SK-N-MC (cell line): ENCODE data around the gene MBD5.
"Not testable (repeated sequence)": the region's sequence is repeated elsewhere in the genome, so short reads cannot be mapped to it uniquely, and the experiment has no call there.

ENCODE experiments used
- DNase-seq: peaks from one replicate; pipeline ENCODE4 v3.0.0-alpha.2; 2011; ENCODE audit warnings: low read depth, low spot score
- H3K27ac ChIP-seq: fragments of 200-600 bp; sonication (generic); 2 replicates; pipeline ENCODE4 v1.5.1; 2016; ENCODE audit warnings: mixed run types
- H3K36me3 ChIP-seq: fragments of 200-600 bp; sonication (generic); 2 replicates; pipeline ENCODE4 v1.6.1; 2017; ENCODE audit warnings: antibody characterized with exemption, low read length, mixed read lengths; ENCODE audit not compliant: insufficient read depth
- H3K4me3 ChIP-seq: fragments of 200-600 bp; sonication (generic); 2 replicates; pipeline ENCODE4 v1.5.1; 2016
- H3K9ac ChIP-seq: fragments of 200-600 bp; sonication (generic); 2 replicates; pipeline ENCODE4 v1.8.0; 2017; ENCODE audit warnings: mixed run types, mixed read lengths; ENCODE audit not compliant: insufficient read length
- H3K9me3 ChIP-seq: fragments of 200-600 bp; sonication (generic); 2 replicates; pipeline ENCODE4 v1.6.1; 2017; ENCODE audit warnings: low read depth, mild to moderate bottlenecking, antibody characterized with exemption, low read length, moderate library complexity, mixed read lengths
- EZH2 ChIP-seq: fragments of 200-600 bp; sonication (generic); IDR thresholded peaks from one replicate; pipeline ENCODE4 v1.6.1; 2017; ENCODE audit warnings: antibody characterized with exemption
- FOXP2 ChIP-seq: optimal IDR thresholded peaks from 2 replicates; pipeline ENCODE3; 2011; ENCODE audit warnings: mild to moderate bottlenecking, moderate library complexity; ENCODE audit not compliant: insufficient read depth; ENCODE audit errors: extremely low read length, control extremely low read depth
- POLR2AphosphoS5 ChIP-seq: IDR thresholded peaks from 2 replicates; pipeline ENCODE4 v1.6.1; 2012; ENCODE audit warnings: mild to moderate bottlenecking, low read depth, low read length, borderline replicate concordance

MBD5 gene

GRCh38 chr2:148531669-148532428 is 511.0 kb downstream of the MBD5 start:
- Histone ChIP-seq H3K9me3 (no peaks in the 10 kb centered on the region), H3K27ac (no peak overlapping the region), H3K4me3 (no peak overlapping the region), H3K9ac (no peak overlapping the region), H3K36me3 (no peaks in the 10 kb centered on the region)
- no peak for TF ChIP-seq FOXP2
- no peak for TF ChIP-seq EZH2
- TF ChIP-seq POLR2AphosphoS5 = no peak
- DNase-seq = no peak

DNA sequence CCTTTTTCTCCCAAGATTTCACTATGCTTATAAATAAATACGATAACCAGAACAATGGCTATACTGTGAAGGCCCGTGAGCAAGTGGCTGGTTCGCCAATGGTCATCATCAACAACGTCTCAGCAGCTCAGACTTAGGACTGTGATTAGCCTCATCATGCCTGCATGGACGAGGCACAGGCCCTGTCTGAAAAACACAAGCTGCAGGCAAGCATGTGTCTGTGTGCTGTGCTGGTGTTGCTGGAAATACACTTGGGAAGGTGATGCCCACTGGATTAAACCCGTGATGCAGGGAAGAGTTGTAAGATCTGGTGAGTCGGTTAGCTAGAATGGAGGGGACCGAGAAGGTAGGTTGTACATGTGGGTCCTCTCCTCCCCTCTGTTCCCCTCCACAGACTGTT is 512.1 kb downstream of the MBD5 start:
- no peak overlapping the region for H3K9ac ChIP-seq
- no peak overlapping the region for H3K27ac ChIP-seq
- no peaks in the 10 kb centered on the region for H3K36me3 ChIP-seq
- no peaks in the 10 kb centered on the region for H3K9me3 ChIP-seq
- no peak for TF ChIP-seq FOXP2
- no peak for TF ChIP-seq EZH2
- no peak for TF ChIP-seq POLR2AphosphoS5
- no peak overlapping the region for H3K4me3 ChIP-seq
- no peak for DNase-seq

- TF ChIP-seq POLR2AphosphoS5 = no peak
- no peak for TF ChIP-seq EZH2
- no peak for TF ChIP-seq FOXP2
- no peak overlapping the region for H3K27ac ChIP-seq
- H3K9ac ChIP-seq = no peak overlapping the region
- H3K36me3 ChIP-seq = no peaks in the 10 kb centered on the region
- no peak overlapping the region for H3K4me3 ChIP-seq
- H3K9me3 ChIP-seq = no peaks in the 10 kb centered on the region
- no peak for DNase-seq
These were observed 512.8 kb downstream of the MBD5 start for GRCh38 chr2:148533685-148534084.

- Histone ChIP-seq H3K4me3 (no peak overlapping the region), H3K9me3 (no peaks in the 10 kb centered on the region), H3K27ac (no peak overlapping the region), H3K36me3 (no peaks in the 10 kb centered on the region), H3K9ac (no peak overlapping the region)
- no peak for TF ChIP-seq FOXP2
- no peak for TF ChIP-seq POLR2AphosphoS5
- no peak for TF ChIP-seq EZH2
- DNase-seq = no peak
These were observed 513.7 kb downstream of the MBD5 start for GRCh38 chr2:148534416-148535204.

- H3K9ac ChIP-seq = no peak overlapping the region
- H3K4me3 ChIP-seq = no peak overlapping the region
- no peak for DNase-seq
- H3K9me3 ChIP-seq = no peaks in the 10 kb centered on the region
- no peak for TF ChIP-seq POLR2AphosphoS5
- TF ChIP-seq EZH2 = no peak
- TF ChIP-seq FOXP2 = no peak
- H3K36me3 ChIP-seq = no peaks in the 10 kb centered on the region
- H3K27ac ChIP-seq = no peak overlapping the region
These were observed 517.5 kb downstream of the MBD5 start for GRCh38 chr2:148538375-148538774.

DNA sequence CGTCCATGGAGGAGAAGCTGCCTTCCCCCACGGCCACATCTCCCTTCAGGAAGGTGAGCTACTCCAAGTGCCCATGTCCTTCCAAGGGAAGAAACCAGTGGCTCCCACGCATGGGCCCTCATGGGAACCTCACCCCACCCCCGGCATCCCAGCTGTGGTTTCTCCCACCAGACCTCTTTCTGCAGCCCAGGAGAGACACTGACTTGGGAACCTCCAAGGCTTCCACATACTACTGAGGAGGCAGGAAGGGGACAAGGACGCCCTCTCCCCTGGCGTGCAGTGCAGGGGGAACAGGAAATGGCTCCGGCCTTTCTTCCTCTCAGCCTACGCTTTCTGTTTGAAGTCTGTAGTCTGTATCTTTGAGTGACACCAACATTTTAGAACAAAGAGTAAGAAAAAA is 519.1 kb downstream of the MBD5 start:
- H3K27ac ChIP-seq = no peak overlapping the region
- DNase-seq = no peak
- no peak overlapping the region for H3K4me3 ChIP-seq
- no peaks in the 10 kb centered on the region for H3K9me3 ChIP-seq
- H3K36me3 ChIP-seq = no peaks in the 10 kb centered on the region
- TF ChIP-seq EZH2 = no peak
- TF ChIP-seq FOXP2 = no peak
- no peak for TF ChIP-seq POLR2AphosphoS5
- H3K9ac ChIP-seq = no peak overlapping the region

- DNase-seq = no peak
- TF ChIP-seq EZH2 (no peak), POLR2AphosphoS5 (no peak), FOXP2 (no peak)
These were observed 520.9 kb downstream of the MBD5 start for GRCh38 chr2:148541792-148542191.

GRCh38 chr2:148542614-148543013 is 521.7 kb downstream of the MBD5 start:
- TF ChIP-seq POLR2AphosphoS5 (no peak), FOXP2 (no peak), EZH2 (no peak)
- H3K4me3 ChIP-seq = no peak overlapping the region
- no peaks in the 10 kb centered on the region for H3K9me3 ChIP-seq
- DNase-seq = no peak
- no peak overlapping the region for H3K9ac ChIP-seq
- H3K27ac ChIP-seq = no peak overlapping the region
- no peaks in the 10 kb centered on the region for H3K36me3 ChIP-seq

More at GRCh38 chr2:148541792-148542191, 520.9 kb downstream of the MBD5 start:
- Histone ChIP-seq H3K9me3 (no peaks in the 10 kb centered on the region), H3K36me3 (no peaks in the 10 kb centered on the region), H3K27ac (no peak overlapping the region), H3K9ac (no peak overlapping the region), H3K4me3 (no peak overlapping the region)

DNA sequence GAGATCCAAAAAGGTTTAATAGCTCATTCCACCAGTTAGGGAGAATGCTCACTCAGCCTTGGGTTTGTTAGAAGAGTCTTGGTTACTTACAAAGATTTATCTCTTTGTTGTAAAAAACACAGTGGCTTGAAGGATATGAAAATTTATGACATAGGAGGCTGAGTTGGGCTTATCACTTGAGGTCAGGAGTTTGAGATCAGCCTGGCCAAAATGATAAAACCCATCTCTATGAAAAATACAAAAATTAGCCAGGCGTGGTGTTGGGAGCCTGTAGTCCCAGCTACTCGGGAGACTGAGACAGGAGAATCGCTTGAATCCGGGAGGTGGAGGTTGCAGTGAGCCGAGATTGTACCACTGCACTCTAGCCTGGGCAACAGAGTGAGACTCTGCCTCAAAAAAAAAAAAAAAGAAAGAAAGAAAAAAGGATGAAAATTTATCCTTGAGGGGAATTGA is 522.2 kb downstream of the MBD5 start:
- not testable (repeated sequence) for H3K4me3 ChIP-seq, DNase-seq, H3K36me3 ChIP-seq, H3K9me3 ChIP-seq, H3K9ac ChIP-seq, H3K27ac ChIP-seq
